GM21447 (cell line): ENCODE measurements around the gene ST6GALNAC4.

Source experiments
- ATAC-seq: cut with Tn5 transposase; IDR thresholded peaks from one replicate; pipeline ENCODE4 v1.9.1; 2021; ENCODE audit not compliant: unreplicated experiment

Gene ST6GALNAC4

DNA sequence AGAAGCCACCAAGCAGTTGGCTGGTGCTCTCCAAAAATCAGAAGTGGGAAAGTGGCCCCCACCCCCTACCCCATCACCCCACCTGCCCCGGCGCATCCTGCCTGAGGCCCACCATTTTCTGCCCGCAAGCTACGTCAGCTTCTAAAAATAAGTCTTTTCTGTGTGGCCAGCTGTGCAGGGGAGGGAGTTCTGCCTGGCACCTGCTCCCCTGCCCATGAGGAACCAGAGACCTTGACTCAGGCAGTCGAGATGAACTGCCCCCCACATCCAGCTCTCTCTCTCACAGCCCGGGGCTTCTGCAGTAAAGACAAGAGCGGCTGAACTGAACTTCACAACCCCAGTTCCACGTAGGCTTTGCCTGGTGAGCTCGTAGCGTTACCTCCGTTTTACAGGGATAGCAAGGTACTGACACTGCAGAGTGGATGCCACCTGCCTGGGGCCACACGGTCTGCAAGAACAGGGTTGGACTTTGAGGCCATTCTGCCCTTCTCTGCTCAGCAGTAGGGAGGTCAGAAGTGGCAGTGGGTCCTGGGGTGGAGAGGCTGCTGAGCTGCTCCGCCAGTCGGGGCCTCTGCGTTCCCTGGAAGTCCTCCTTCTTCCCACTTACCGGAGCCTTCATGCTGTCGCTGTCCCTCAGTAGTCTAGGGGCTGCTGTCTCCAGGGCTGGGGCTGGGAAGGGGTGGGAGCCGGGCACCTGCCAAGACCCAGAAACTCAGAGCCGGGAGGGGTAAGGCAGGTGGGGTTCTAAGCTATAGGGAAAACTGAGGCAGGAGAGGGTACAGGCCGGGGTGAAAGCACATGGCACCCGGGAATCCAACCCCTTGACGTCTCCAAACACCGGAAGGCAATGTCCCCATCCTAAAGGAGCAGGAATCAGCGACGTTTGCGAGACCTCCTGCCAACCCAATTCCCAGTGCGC is 781 bp downstream of the ST6GALNAC4 start:
- peak; percentile 32 for ATAC-seq

GRCh38 chr9:127915325-127915752 is 1.5 kb downstream of the ST6GALNAC4 start:
- no peak for ATAC-seq

DNA sequence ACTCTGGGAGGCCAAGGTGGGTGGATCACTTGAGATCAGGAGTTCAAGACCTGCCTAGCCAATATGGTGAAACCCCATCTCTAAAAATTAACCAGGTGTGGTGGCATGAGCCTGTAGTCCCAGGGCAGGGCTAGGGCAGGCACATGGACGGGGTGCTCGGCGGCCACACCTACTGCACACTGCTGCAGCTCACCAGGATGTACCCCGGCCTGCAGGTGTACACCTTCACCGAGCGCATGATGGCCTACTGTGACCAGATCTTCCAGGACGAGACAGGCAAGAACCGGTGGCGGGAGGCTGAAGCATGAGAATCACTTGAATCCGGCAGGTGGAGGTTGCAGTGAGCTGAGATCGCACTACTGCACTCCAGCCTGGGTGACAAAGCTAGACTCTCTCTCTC is 3.2 kb downstream of the ST6GALNAC4 start:
- no peak for ATAC-seq

- no peak for ATAC-seq
Observed at GRCh38 chr9:127912882-127913281, 4.0 kb downstream of the ST6GALNAC4 start.

GRCh38 chr9:127912296-127912695 is 4.5 kb downstream of the ST6GALNAC4 start:
- ATAC-seq, result no peak

DNA sequence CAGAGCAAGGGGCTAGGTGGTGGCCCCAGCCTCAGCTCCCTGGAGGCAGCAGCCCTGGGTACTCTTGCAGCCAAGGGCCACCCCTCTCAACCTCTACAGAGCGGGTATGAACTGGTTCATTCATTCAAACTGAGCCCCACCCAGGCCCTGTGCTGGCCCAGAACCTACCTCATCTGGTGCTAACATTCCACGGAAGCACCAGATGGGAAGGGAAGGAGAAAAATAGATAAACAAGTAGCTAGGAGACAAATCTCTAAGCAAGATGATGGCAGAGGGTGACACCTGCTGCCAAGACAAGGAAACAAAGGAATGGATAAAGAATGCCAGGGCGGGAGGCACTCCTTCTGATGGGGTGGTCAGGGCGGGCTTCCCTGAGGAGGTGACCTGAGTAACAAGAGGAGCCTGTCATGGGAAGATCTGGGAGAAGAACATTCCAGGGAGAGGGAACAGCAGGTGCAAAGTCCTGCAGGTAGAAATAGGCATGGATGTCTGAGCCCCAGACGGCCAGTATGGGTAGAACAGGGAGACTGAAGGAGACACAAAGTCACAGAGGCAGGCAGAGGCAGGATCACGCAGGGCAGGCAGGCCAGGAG is 6.1 kb downstream of the ST6GALNAC4 start:
- ATAC-seq, result no peak

GRCh38 chr9:127909839-127910273 is 7.0 kb downstream of the ST6GALNAC4 start:
- no peak for ATAC-seq

DNA sequence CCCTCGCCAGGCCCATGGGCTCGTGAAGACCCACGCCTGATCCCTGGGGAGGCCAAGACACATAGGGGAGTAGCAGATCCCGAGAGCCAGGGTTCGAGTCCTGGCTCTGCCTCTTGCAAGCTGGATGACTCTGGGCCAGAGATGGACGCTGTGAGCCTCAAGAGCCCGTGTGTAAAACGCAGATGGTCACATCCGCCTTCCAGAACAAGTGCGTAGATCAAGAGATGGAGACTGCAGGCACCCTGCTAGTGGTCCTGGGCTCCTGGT is 8.2 kb downstream of the ST6GALNAC4 start:
- no peak for ATAC-seq

DNA sequence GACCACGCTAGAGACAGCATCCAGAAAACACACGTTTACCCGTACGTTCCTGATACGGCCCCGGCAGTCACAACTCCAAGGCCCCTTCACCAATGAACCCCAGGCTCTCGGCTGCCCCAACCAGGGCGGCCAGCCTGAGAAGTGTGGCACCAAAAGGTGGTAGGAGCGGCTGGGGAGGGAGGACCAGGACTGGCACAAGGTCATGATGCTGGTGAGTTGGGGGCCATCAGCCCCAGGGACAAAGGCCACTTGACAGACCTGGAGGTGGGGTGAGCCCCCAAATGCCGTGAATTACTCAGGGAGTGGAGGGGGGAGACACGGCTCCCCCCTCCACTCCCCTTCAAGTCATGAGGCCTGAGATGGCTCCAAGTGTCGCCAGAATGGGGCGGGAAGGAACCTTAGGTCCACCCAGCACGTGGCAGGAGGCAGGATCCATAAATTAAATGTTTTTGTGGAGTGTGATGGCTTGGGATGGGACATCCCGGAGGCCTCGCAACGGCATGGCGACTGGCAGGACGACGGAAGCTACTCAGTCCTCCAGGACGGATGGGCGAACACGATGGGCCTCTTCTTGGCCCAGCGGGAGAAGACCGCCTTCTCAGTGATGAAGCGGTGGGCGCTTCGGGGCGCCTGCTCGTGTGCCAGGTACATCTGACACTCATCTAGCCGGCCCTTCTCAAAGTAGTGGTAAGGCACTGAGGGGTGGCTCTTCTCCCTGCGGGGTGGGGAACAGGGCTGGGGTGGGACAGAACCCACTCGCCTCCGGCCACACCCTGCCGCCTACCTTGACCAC is 8.8 kb downstream of the ST6GALNAC4 start:
- ATAC-seq, result no peak

DNA sequence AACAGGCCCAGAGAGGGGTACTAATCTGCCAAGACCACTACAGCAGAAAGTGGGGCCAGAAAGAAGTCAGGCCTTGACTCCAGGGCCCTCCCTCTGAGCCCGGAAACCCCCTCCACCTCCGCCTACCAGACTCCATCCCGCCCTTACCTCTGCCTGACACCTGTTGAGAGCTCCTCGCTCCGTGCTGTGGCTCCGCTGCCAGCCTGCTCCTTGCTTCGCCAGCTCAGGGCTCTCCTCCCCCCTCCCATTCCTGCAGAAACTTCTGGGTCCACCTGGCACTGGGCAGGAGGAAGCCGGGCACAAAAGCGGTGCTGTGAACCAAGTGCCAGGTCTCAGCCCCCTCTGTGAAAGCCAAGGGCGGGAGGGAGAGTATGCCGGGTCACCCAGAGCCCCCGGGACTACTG is 11.1 kb downstream of the ST6GALNAC4 start:
- no peak for ATAC-seq

DNA sequence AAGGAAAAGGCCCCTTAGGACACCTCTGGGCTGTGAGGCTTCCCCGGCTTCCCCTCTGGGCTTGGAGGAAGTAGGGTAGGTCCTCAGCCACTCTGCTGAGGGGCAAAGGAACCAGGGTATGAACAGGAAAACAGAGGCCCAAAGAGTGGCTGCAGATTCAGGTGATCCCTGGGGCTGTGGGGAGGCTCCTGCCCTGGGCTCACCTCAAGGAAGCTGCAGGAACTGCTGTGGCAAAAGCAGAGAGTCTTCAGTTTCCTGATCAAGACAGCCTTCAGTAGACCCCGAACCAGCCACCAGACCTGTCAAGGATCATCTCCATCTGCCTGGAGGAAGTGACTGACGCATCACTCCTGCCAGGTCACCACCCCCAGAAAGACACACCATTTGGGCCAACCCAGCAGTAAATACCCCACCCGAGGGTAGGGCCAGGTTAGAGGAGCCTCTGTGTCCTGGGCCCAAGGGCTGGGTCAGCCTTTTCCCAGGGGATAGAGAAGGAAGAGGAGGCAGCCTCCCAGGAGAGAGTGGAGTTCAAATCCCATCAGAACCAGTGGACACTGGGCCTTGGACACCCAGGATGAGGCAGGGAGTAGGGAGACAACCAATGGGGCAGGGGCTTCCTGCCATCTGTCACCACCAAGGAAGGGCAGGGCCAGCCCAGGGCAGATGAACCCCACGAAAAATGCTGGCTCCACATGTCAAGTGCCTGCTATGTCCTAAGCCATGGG is 11.7 kb downstream of the ST6GALNAC4 start:
- ATAC-seq, result peak; percentile 25

DNA sequence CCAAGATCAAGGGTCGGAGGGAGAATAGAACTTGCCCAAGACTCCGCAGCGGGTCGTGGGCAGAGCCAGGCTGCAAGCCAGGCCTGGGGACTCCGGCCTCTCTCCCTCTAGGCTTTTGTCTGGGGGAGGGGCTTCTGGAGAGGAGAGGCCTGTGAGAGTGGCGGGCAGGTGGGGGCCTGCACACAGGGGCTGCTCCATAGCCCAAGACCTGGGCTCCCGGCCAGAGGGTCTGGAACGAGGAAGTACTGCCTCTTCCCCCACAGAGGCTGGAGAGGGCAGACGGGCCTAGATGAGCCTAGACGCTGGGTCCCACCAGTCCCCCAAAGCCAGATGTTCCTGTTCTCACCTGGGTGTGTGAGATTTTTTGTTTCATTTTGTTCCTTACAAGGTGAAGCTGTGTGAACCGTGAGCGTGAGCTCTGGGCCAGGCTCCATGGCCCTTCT is 12.3 kb downstream of the ST6GALNAC4 start:
- no peak for ATAC-seq

DNA sequence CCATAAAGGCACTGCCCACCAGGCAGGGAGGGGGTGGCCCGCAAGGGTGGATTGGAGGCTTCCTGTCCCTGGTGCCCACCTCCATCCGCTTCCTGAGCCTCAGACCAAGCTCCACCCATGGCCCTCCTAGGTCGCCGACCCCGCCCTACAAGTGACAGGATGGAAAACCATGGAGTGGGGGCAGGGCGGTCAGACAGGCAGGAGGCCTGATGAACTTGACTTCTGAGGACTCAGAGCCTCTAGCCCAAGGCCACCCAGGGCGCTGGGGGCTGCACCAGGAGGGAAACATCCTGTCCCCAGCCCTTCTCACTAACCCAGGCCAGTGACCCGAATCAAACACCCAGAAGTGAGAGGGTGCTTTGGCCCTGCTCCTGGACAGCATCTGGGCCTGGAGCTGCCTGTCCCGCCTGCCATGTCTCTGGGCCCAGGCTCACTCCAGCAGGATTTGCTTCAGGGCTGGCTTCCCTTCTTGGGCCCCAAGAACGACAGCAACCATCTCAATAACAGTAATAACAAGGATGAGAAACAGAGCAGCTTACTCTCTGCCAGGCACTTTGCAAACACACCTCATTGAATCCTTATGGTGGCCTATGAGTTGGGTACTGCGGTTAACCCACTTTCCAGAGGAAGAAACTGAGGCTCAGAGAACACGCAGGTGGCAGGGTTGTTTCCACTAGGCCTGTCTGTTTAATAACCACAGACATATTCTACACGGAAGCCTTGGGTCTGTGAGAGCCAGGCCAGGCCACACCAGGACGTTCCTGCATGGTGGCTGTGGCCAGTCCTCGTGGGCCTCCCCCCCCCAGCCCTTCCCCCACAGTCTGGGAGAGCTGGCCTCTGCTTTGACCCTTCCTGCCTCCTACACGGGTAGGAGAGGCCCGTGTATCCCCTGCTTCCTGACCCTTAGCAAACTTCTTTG is 13.0 kb downstream of the ST6GALNAC4 start:
- no peak for ATAC-seq

GRCh38 chr9:127899128-127899943 is 17.5 kb downstream of the ST6GALNAC4 start, which contains the start of gene ST6GALNAC6:
TSS of gene ST6GALNAC6 (minus strand) at chr9:127899603. CDS start at chr9:127897981, 1,622 bp downstream.
- peak; percentile 44 for ATAC-seq

GRCh38 chr9:127898433-127899127 is 18.3 kb downstream of the ST6GALNAC4 start:
- peak; percentile 4 for ATAC-seq

GRCh38 chr9:127897193-127897692 is 19.6 kb downstream of the ST6GALNAC4 start:
- ATAC-seq, result no peak

GRCh38 chr9:127896395-127897192 is 20.2 kb downstream of the ST6GALNAC4 start:
- ATAC-seq, result no peak
